ENCODE data around the gene VARS2.

GRCh38 chr6:30907758-30908591 lies 6.1 kb upstream of the VARS2 start, which contains the start of gene GTF2H4:
- TF ChIP-seq CTCF (IDR thresholded peaks at IDR 0.05) (no peak), REST (IDR thresholded peaks at IDR 0.05; ENCODE audit: low read depth, low read length) (0 out of 2 replicates have a peak, but pooled peaks have one; percentile 51), USF2 (IDR thresholded peaks at IDR 0.05; ENCODE audit: borderline replicate concordance, low read depth, low read length) (no peak), ELF1 (IDR thresholded peaks at IDR 0.05) (peak; percentile 63), POLR2AphosphoS5 (IDR thresholded peaks at IDR 0.05; ENCODE audit: low read depth, low read length) (0 out of 2 replicates have a peak, but pooled peaks have one; percentile 31), TCF12 (IDR thresholded peaks at IDR 0.05) (no peak), EP300 (IDR thresholded peaks at IDR 0.05; ENCODE audit: borderline replicate concordance in 1 of 2, low read depth in 1 of 2, low read length in 1 of 2) (peak in 1 of 2 experiments; percentile 20; a peak in 1 of 4 replicates)
